HepG2 (cell line): Measurements from ENCODE around the gene AGXT.
"Not testable (repeated sequence)": the region's sequence is repeated elsewhere in the genome, so short reads cannot be mapped to it uniquely, and the experiment has no call there.

Experiments
- MAFF ChIP-seq: IDR thresholded peaks from 2 replicates; pipeline ENCODE4 v1.6.1; 2011; ENCODE audit warnings: low read depth, low read length, improper control_type of control experiment
- MED13 ChIP-seq: sonication (generic); formaldehyde crosslinking; IDR thresholded peaks from 2 replicates; pipeline ENCODE4 v1.5.0; 2020; ENCODE audit warnings: missing genetic modification reagents
- NCOA1 ChIP-seq: sonication (generic); formaldehyde crosslinking; IDR thresholded peaks from 2 replicates; pipeline ENCODE4 v1.9.0; 2021; ENCODE audit warnings: missing genetic modification reagents

- not testable (repeated sequence) for TF ChIP-seq NCOA1 (CRISPR knock-in tag); MED13 (CRISPR knock-in tag); MAFF
Observed at GRCh38 chr2:240846309-240846708, 22.3 kb upstream of the AGXT start.
